Tibial artery (tissue), 4 donors: Measurements from ENCODE around the gene HHIP.

Experiments used
- DNase-seq, 2 donors: peaks; one replicate each; pipeline ENCODE4 v3.0.0-alpha.2; 2019
- H3K27ac ChIP-seq, 2 donors: fragments of 200-600 bp; sonication (generic) in 1 of 2; 1 replicate in 1 of 2; 2 replicates in 1 of 2; pipeline ENCODE4 v1.5.1; 2018 to 2019; ENCODE audit warnings: mild to moderate bottlenecking in 1 of 2
- H3K27me3 ChIP-seq, 2 donors: fragments of 200-600 bp; sonication (generic) in 1 of 2; one replicate each; pipeline versions ENCODE4 v1.5.1 to v1.6.0; 2016 to 2019
- H3K36me3 ChIP-seq, 3 donors: fragments of 200-600 bp; sonication (generic) in 2 of 3; one replicate each; pipeline ENCODE4 v1.5.1; 2016 to 2019; ENCODE audit warnings: mild to moderate bottlenecking in 2 of 3
- H3K4me1 ChIP-seq, 4 donors: fragments of 200-600 bp; sonication (generic) in 2 of 4; 1 replicate in 3 of 4; 2 replicates in 1 of 4; pipeline ENCODE4 v1.5.1; 2016 to 2019
- H3K4me3 ChIP-seq, 2 donors: fragments of 200-600 bp; sonication (generic) in 1 of 2; 1 replicate in 1 of 2; 2 replicates in 1 of 2; pipeline ENCODE4 v1.5.1; 2018 to 2019; ENCODE audit warnings: mild to moderate bottlenecking in 2 of 2
- H3K9me3 ChIP-seq, 3 donors: fragments of 200-600 bp; sonication (generic) in 1 of 3; one replicate each; pipeline ENCODE4 v1.5.1; 2016 to 2019
- CTCF ChIP-seq, 2 experiments: fragments of 200-600 bp in 1 of 2; fragments of 450-650 bp in 1 of 2; IDR thresholded peaks; one replicate each; pipeline ENCODE4 v1.5.1; 2017 to 2019; ENCODE audit warnings: antibody characterized with exemption in 2 of 2, mild to moderate bottlenecking in 1 of 2, moderate library complexity in 1 of 2
- intact Hi-C: fragments of 100-400 bp; cut with DNase I; formaldehyde crosslinking; loops from one replicate; pipeline ENCODE4 v1.15.0; 2023; ENCODE audit warnings: low total_unique reads

The HHIP gene

GRCh38 chr4:144667500-144667899, 21.5 kb downstream of the HHIP start:
- Histone ChIP-seq H3K27me3 (no peaks in the 10 kb centered on the region), H3K36me3 (no peaks in the 10 kb centered on the region), H3K4me1 (no peaks in the 10 kb centered on the region), H3K27ac (no peak overlapping the region), H3K9me3 (no peaks in the 10 kb centered on the region), H3K4me3 (no peak overlapping the region)
- no peak for DNase-seq
- no peak for TF ChIP-seq CTCF (IDR thresholded peaks at IDR 0.05)
- intact Hi-C loops: no loop called here

GRCh38 chr4:144670776-144671175, 24.8 kb downstream of the HHIP start:
- no peak for TF ChIP-seq CTCF (IDR thresholded peaks at IDR 0.05)
- DNase-seq: no peak
- no peak overlapping the region for H3K27ac ChIP-seq
- no peaks in the 10 kb centered on the region for H3K36me3 ChIP-seq
- H3K27me3 ChIP-seq: no peaks in the 10 kb centered on the region
- no peaks in the 10 kb centered on the region for H3K4me1 ChIP-seq
- H3K4me3 ChIP-seq: no peak overlapping the region
- intact Hi-C loops: no loop called here
- H3K9me3 ChIP-seq: no peaks in the 10 kb centered on the region

GRCh38 chr4:144674711-144675110, 28.8 kb downstream of the HHIP start:
- no peaks in the 10 kb centered on the region for H3K4me1 ChIP-seq
- no peaks in the 10 kb centered on the region for H3K27me3 ChIP-seq
- intact Hi-C loops: no loop called here
- DNase-seq: no peak
- no peak overlapping the region for H3K4me3 ChIP-seq
- H3K9me3 ChIP-seq: no peaks in the 10 kb centered on the region
- no peak overlapping the region for H3K27ac ChIP-seq
- no peak for TF ChIP-seq CTCF (IDR thresholded peaks at IDR 0.05)
- no peaks in the 10 kb centered on the region for H3K36me3 ChIP-seq

- H3K36me3 ChIP-seq: no peaks in the 10 kb centered on the region
- intact Hi-C loops: no loop called here
- H3K27me3 ChIP-seq: no peaks in the 10 kb centered on the region
- H3K9me3 ChIP-seq: no peaks in the 10 kb centered on the region
- no peak overlapping the region for H3K4me3 ChIP-seq
- TF ChIP-seq CTCF (IDR thresholded peaks at IDR 0.05): no peak
- no peaks in the 10 kb centered on the region for H3K4me1 ChIP-seq
- no peak overlapping the region for H3K27ac ChIP-seq
- DNase-seq: no peak
These were observed 35.9 kb downstream of the HHIP start for GRCh38 chr4:144681806-144682205.

GRCh38 chr4:144683516-144683915, 37.6 kb downstream of the HHIP start:
- H3K27ac ChIP-seq: no peak overlapping the region
- no peaks in the 10 kb centered on the region for H3K9me3 ChIP-seq
- no peak for TF ChIP-seq CTCF (IDR thresholded peaks at IDR 0.05)
- no peaks in the 10 kb centered on the region for H3K27me3 ChIP-seq
- H3K36me3 ChIP-seq: no peaks in the 10 kb centered on the region
- DNase-seq: no peak
- no peaks in the 10 kb centered on the region for H3K4me1 ChIP-seq
- intact Hi-C loops: no loop called here
- H3K4me3 ChIP-seq: no peak overlapping the region

GRCh38 chr4:144685911-144686310, 40.0 kb downstream of the HHIP start:
- Histone ChIP-seq H3K36me3 (no peaks in the 10 kb centered on the region), H3K27ac (no peak overlapping the region), H3K4me3 (no peak overlapping the region), H3K27me3 (no peaks in the 10 kb centered on the region), H3K9me3 (no peaks in the 10 kb centered on the region), H3K4me1 (no peaks in the 10 kb centered on the region)
- intact Hi-C loops: no loop called here
- TF ChIP-seq CTCF (IDR thresholded peaks at IDR 0.05): no peak
- no peak for DNase-seq
